SU-DHL-6 (cell line): Measurements from ENCODE around the gene LYVE1.
A peak's percentile ranks its signal among the peaks of the same experiment; 100 is the strongest.

Source experiments
- H2AFZ ChIP-seq: fragments of 200-600 bp; sonication (generic); 2 replicates; pipeline ENCODE4 v1.6.1; 2014; ENCODE audit warnings: low read depth, mild to moderate bottlenecking, moderate library complexity, mixed read lengths, antibody characterized with exemption, low read length; ENCODE audit not compliant: severe bottlenecking
- H3F3A ChIP-seq: fragments of 200-600 bp; shearing (Covaris generic); 2 replicates; pipeline ENCODE4 v1.6.0; 2016; ENCODE audit warnings: antibody characterized with exemption, mild to moderate bottlenecking; ENCODE audit not compliant: insufficient read depth
- H3K27ac ChIP-seq: fragments of 200-600 bp; sonication (generic); 2 replicates; pipeline ENCODE4 v1.5.1; 2016; ENCODE audit warnings: low read depth, mild to moderate bottlenecking, low read length, moderate library complexity, mixed read lengths
- H3K27me3 ChIP-seq: fragments of 200-600 bp; sonication (generic), shearing (Covaris generic); 2 replicates; pipeline ENCODE4 v1.6.0; 2014; ENCODE audit warnings: mild to moderate bottlenecking, low read length
- H3K36me3 ChIP-seq: fragments of 200-600 bp; sonication (generic); 2 replicates; pipeline ENCODE4 v1.6.1; 2014; ENCODE audit warnings: mild to moderate bottlenecking, low read length, mixed read lengths
- H3K4me2 ChIP-seq: fragments of 300-600, 200-600 bp; shearing (Covaris generic), sonication (generic); 2 replicates; pipeline ENCODE4 v1.6.0; 2014; ENCODE audit warnings: low read length, low read depth, mild to moderate bottlenecking; ENCODE audit not compliant: poor library complexity, severe bottlenecking
- H3K4me3 ChIP-seq: fragments of 200-600 bp; sonication (generic); 2 replicates; pipeline ENCODE4 v1.5.1; 2014; ENCODE audit warnings: antibody characterized with exemption, low read length, mild to moderate bottlenecking, mixed read lengths; ENCODE audit not compliant: insufficient read depth, poor library complexity, severe bottlenecking
- H3K79me2 ChIP-seq: fragments of 200-600 bp; sonication (generic); 2 replicates; pipeline ENCODE4 v1.6.1; 2014; ENCODE audit warnings: mild to moderate bottlenecking, low read length, moderate library complexity; ENCODE audit not compliant: insufficient read depth
- H3K9ac ChIP-seq: fragments of 200-600 bp; sonication (generic); 2 replicates; pipeline ENCODE4 v1.7.0; 2014; ENCODE audit warnings: mild to moderate bottlenecking, low read length
- H3K9me2 ChIP-seq: fragments of 200-600 bp; sonication (generic); replicated peaks from 2 replicates; pipeline ENCODE4 v1.6.1; 2014; ENCODE audit warnings: low read length; ENCODE audit not compliant: insufficient read depth
- H3K9me3 ChIP-seq: fragments of 200-600 bp; sonication (generic); 2 replicates; pipeline ENCODE4 v1.6.1; 2014; ENCODE audit warnings: low read length, mixed read lengths; ENCODE audit not compliant: insufficient read depth
- H4K20me1 ChIP-seq: fragments of 200-600 bp; sonication (generic); 2 replicates; pipeline ENCODE4 v1.6.1; 2014; ENCODE audit warnings: low read depth, mild to moderate bottlenecking, antibody characterized with exemption, low read length, moderate library complexity, mixed read lengths
- CTCF ChIP-seq: fragments of 200-600 bp; sonication (generic); IDR thresholded peaks from one replicate; pipeline ENCODE4 v1.5.1; 2017; ENCODE audit warnings: antibody characterized with exemption, mild to moderate bottlenecking, low read length, moderate library complexity; ENCODE audit not compliant: insufficient read depth, poor library complexity, severe bottlenecking
- EZH2phosphoT487 ChIP-seq: fragments of 200-600 bp; sonication (generic), shearing (Covaris generic); conservative IDR thresholded peaks from 2 replicates; pipeline ENCODE4 v1.6.1; 2018; ENCODE audit warnings: mild to moderate bottlenecking, antibody characterized with exemption, low read length, moderate library complexity, mixed read lengths

Gene LYVE1

DNA sequence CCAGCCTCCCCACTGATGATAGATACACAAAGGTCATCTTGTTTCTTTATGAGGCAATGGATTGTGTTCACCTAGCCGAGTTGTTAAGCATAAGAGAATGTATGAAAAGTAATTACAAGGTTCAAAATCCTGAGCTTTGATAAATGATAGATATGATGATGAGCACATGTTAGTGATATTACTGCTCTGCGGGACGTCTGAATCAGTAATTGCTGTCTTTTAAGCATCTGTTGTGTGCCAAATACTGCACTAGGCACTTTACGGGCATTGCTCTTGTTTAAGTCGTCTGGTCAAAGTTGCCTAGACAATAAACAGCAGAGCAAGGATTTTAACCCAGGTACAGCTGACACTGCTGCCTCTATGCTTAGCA lies 26.9 kb downstream of the LYVE1 start:
- no peak for TF ChIP-seq CTCF
- no peak for TF ChIP-seq EZH2phosphoT487
- H3K9ac ChIP-seq: peak overlapping the region; percentile 67
- H4K20me1 ChIP-seq: no peaks in the 10 kb centered on the region
- peak overlapping the region; percentile 66 for H3K4me2 ChIP-seq
- no peak overlapping the region for H3K27ac ChIP-seq
- H3K9me3 ChIP-seq: peaks cover 12% of the 10 kb centered on the region; the same call in 1 of the 2 replicates
- H2AFZ ChIP-seq: peak overlapping the region; percentile 99
- H3F3A ChIP-seq: no peaks in the 10 kb centered on the region
- H3K27me3 ChIP-seq: no peaks in the 10 kb centered on the region
- H3K79me2 ChIP-seq: no peaks in the 10 kb centered on the region
- H3K4me3 ChIP-seq: peak overlapping the region; percentile 78
- H3K9me2 ChIP-seq: no peaks in the 10 kb centered on the region
- H3K36me3 ChIP-seq: no peaks in the 10 kb centered on the region

- no peaks in the 10 kb centered on the region for H3K79me2 ChIP-seq
- no peak within 1 kb of the TSS for H3K27ac ChIP-seq
- H2AFZ ChIP-seq: peak within 1 kb of the TSS; percentile 99
Measured at GRCh38 chr11:10540915-10541560, 27.4 kb downstream of the LYVE1 start, which contains the start of gene RNF141. Gene RNF141, minus strand, starts transcription at chr11:10541187. Its CDS starts 7,029 bp downstream, at chr11:10534158.

DNA sequence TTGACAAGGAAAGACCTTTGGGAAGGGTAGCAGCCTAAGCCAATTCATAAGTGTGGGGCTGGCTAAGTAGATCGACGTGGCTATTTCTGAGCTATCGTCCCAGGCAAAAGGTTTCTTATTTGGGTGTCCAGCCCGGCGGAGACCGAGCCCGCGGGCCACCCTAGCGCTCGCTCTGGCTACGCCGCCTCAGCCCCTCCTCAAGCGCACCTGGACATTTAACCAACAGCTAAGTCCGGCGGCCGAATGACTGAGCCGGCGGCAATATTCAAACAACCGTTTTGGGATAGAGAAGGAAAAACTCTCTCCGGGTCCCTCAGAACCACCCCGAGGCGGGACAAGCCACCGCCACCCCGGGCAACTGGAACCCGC lies 27.9 kb downstream of the LYVE1 start:
- Histone ChIP-seq H3K9me2 (no peaks in the 10 kb centered on the region), H3K27ac (no peak overlapping the region), H3K79me2 (no peaks in the 10 kb centered on the region), H3K4me2 (peak overlapping the region; percentile 66), H2AFZ (peak overlapping the region; percentile 99), H3K9ac (peak overlapping the region; percentile 67), H3K36me3 (no peaks in the 10 kb centered on the region), H3K9me3 (peaks cover 12% of the 10 kb centered on the region; the same call in 1 of the 2 replicates), H4K20me1 (no peaks in the 10 kb centered on the region), H3K4me3 (peak overlapping the region; percentile 78), H3F3A (no peaks in the 10 kb centered on the region), H3K27me3 (no peaks in the 10 kb centered on the region)
- TF ChIP-seq CTCF (no peak), EZH2phosphoT487 (no peak)

More at GRCh38 chr11:10540915-10541560, 27.4 kb downstream of the LYVE1 start, which contains the start of gene RNF141:
- peak within 1 kb of the TSS; percentile 67 for H3K9ac ChIP-seq
- H4K20me1 ChIP-seq: no peaks in the 10 kb centered on the region
- no peaks in the 10 kb centered on the region for H3F3A ChIP-seq
- no peaks in the 10 kb centered on the region for H3K36me3 ChIP-seq
- no peaks in the 10 kb centered on the region for H3K9me2 ChIP-seq
- H3K27me3 ChIP-seq: no peaks in the 10 kb centered on the region
- H3K4me2 ChIP-seq: peak within 1 kb of the TSS; percentile 66
- peak within 1 kb of the TSS; percentile 78 for H3K4me3 ChIP-seq
- peaks cover 12% of the 10 kb centered on the region; the same call in 1 of the 2 replicates for H3K9me3 ChIP-seq
- TF ChIP-seq CTCF (peak; percentile 71), EZH2phosphoT487 (no peak)
